Measurements from ENCODE around the gene PARP8.

Gene PARP8

GRCh38 chr5:50854082-50854481, 187.6 kb downstream of the PARP8 start:
- Histone ChIP-seq H3K9ac (ENCODE audit: low read length) (no peak overlapping the region), H3K18ac (ENCODE audit: low read depth in 1 of 2, low read length in 2 of 2) (no peak overlapping the region)
- 97% methylated on average over 5 of the region's 8 CpGs for WGBS

DNA sequence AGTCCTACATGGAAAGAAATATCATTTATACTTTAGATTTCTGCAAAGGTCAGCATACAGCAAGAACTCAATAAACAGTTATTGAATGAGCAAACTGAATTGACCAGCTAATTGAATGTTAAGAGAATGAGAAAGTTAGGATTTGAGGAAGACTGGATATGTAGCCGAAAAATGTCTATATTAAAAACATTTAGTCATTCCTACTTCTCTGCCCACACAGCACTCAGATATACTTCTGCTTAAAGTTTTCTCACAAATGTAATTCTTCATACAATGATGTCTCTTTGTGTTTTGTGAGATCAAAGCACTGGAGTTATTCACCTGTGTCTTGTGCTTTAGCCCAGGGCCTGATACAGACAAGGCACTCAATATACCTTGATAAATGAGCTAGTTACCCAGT, 188.6 kb downstream of the PARP8 start:
- H3K4me1 ChIP-seq (ENCODE audit: control insufficient read depth, insufficient read depth, low read depth, low read length) = no peaks in the 10 kb centered on the region
- H2BK15ac ChIP-seq (ENCODE audit: low read depth, poor library complexity, severe bottlenecking) = no peak overlapping the region
- no peak overlapping the region for H4K8ac ChIP-seq (ENCODE audit: low read length)
- no peak overlapping the region for H3K27ac ChIP-seq (ENCODE audit: low read length, poor library complexity, severe bottlenecking)
- H2BK120ac ChIP-seq (ENCODE audit: low read depth, low read length) = no peak overlapping the region
- no peak overlapping the region for H3K23ac ChIP-seq (ENCODE audit: low read length in 2 of 2)
- H3K4me2 ChIP-seq (ENCODE audit: low read length, poor library complexity, severe bottlenecking) = no peak overlapping the region
- no peak overlapping the region for H3K4ac ChIP-seq (ENCODE audit: low read depth in 1 of 2, low read length in 2 of 2)
- no peak overlapping the region for H2BK5ac ChIP-seq (ENCODE audit: low read depth, low read length, poor library complexity, severe bottlenecking)
- H3K36me3 ChIP-seq (ENCODE audit: control insufficient read depth in 1 of 2, insufficient read depth in 2 of 2, low read depth in 1 of 2, low read length in 2 of 2) = no peaks in the 10 kb centered on the region
- no peak overlapping the region for H2AK5ac ChIP-seq (ENCODE audit: low read length, severe bottlenecking)
- H3K18ac ChIP-seq (ENCODE audit: low read depth in 1 of 2, low read length in 2 of 2) = no peak overlapping the region
- no peaks in the 10 kb centered on the region for H3K79me1 ChIP-seq (replicated peaks; ENCODE audit: low read length, poor library complexity, severe bottlenecking)
- H4K91ac ChIP-seq (ENCODE audit: low read length) = no peak overlapping the region
- WGBS = no CpG with 5 or more reads among the region's 1 CpG
- no peak overlapping the region for H3K9ac ChIP-seq (ENCODE audit: low read length)
- no peaks in the 10 kb centered on the region for H3K9me3 ChIP-seq (ENCODE audit: control insufficient read depth, low read length)
- no peak overlapping the region for H2BK12ac ChIP-seq (ENCODE audit: low read length in 2 of 2)
- H3K14ac ChIP-seq (ENCODE audit: low read length in 2 of 2) = no peak overlapping the region
- H2AFZ ChIP-seq (ENCODE audit: low read depth, low read length) = no peak overlapping the region
- H3K27me3 ChIP-seq (ENCODE audit: control insufficient read depth in 1 of 2, insufficient read depth in 1 of 2, low read length in 2 of 2) = no peaks in the 10 kb centered on the region
- no peak overlapping the region for H3K4me3 ChIP-seq (ENCODE audit: insufficient read depth in 1 of 2, low read depth in 1 of 2, low read length in 2 of 2)
- no peak for DNase-seq

More at GRCh38 chr5:50854082-50854481, 187.6 kb downstream of the PARP8 start:
- Histone ChIP-seq H3K4me3 (ENCODE audit: insufficient read depth in 1 of 2, low read depth in 1 of 2, low read length in 2 of 2) (no peak overlapping the region), H3K4me1 (ENCODE audit: control insufficient read depth, insufficient read depth, low read depth, low read length) (no peaks in the 10 kb centered on the region), H3K14ac (ENCODE audit: low read length in 2 of 2) (no peak overlapping the region), H3K9me3 (ENCODE audit: control insufficient read depth, low read length) (no peaks in the 10 kb centered on the region), H2BK120ac (ENCODE audit: low read depth, low read length) (no peak overlapping the region), H3K4me2 (ENCODE audit: low read length, poor library complexity, severe bottlenecking) (no peak overlapping the region), H3K27me3 (ENCODE audit: control insufficient read depth in 1 of 2, insufficient read depth in 1 of 2, low read length in 2 of 2) (no peaks in the 10 kb centered on the region), H2AFZ (ENCODE audit: low read depth, low read length) (no peak overlapping the region), H2AK5ac (ENCODE audit: low read length, severe bottlenecking) (no peak overlapping the region), H3K27ac (ENCODE audit: low read length, poor library complexity, severe bottlenecking) (no peak overlapping the region), H2BK5ac (ENCODE audit: low read depth, low read length, poor library complexity, severe bottlenecking) (no peak overlapping the region), H3K23ac (ENCODE audit: low read length in 2 of 2) (no peak overlapping the region), H4K91ac (ENCODE audit: low read length) (no peak overlapping the region), H3K79me1 (replicated peaks; ENCODE audit: low read length, poor library complexity, severe bottlenecking) (no peaks in the 10 kb centered on the region), H3K4ac (ENCODE audit: low read depth in 1 of 2, low read length in 2 of 2) (no peak overlapping the region), H2BK15ac (ENCODE audit: low read depth, poor library complexity, severe bottlenecking) (no peak overlapping the region), H2BK12ac (ENCODE audit: low read length in 2 of 2) (no peak overlapping the region), H3K36me3 (ENCODE audit: control insufficient read depth in 1 of 2, insufficient read depth in 2 of 2, low read depth in 1 of 2, low read length in 2 of 2) (no peaks in the 10 kb centered on the region), H4K8ac (ENCODE audit: low read length) (no peak overlapping the region)
- no peak for DNase-seq

GRCh38 chr5:50856401-50857119, 190.1 kb downstream of the PARP8 start:
- Histone ChIP-seq H2BK120ac (ENCODE audit: low read depth, low read length) (no peak overlapping the region), H3K79me1 (replicated peaks; ENCODE audit: low read length, poor library complexity, severe bottlenecking) (no peaks in the 10 kb centered on the region), H3K9ac (ENCODE audit: low read length) (no peak overlapping the region), H3K9me3 (ENCODE audit: control insufficient read depth, low read length) (no peaks in the 10 kb centered on the region), H3K4me3 (ENCODE audit: insufficient read depth in 1 of 2, low read depth in 1 of 2, low read length in 2 of 2) (no peak overlapping the region), H3K27ac (ENCODE audit: low read length, poor library complexity, severe bottlenecking) (no peak overlapping the region), H2BK5ac (ENCODE audit: low read depth, low read length, poor library complexity, severe bottlenecking) (no peak overlapping the region), H4K8ac (ENCODE audit: low read length) (no peak overlapping the region), H3K23ac (ENCODE audit: low read length in 2 of 2) (no peak overlapping the region), H2AFZ (ENCODE audit: low read depth, low read length) (no peak overlapping the region), H2BK12ac (ENCODE audit: low read length in 2 of 2) (no peak overlapping the region), H3K14ac (ENCODE audit: low read length in 2 of 2) (no peak overlapping the region), H2BK15ac (ENCODE audit: low read depth, poor library complexity, severe bottlenecking) (no peak overlapping the region), H3K18ac (ENCODE audit: low read depth in 1 of 2, low read length in 2 of 2) (no peak overlapping the region), H3K4me1 (ENCODE audit: control insufficient read depth, insufficient read depth, low read depth, low read length) (no peaks in the 10 kb centered on the region), H3K4ac (ENCODE audit: low read depth in 1 of 2, low read length in 2 of 2) (no peak overlapping the region), H3K4me2 (ENCODE audit: low read length, poor library complexity, severe bottlenecking) (no peak overlapping the region), H4K91ac (ENCODE audit: low read length) (no peak overlapping the region), H2AK5ac (ENCODE audit: low read length, severe bottlenecking) (no peak overlapping the region), H3K36me3 (ENCODE audit: control insufficient read depth in 1 of 2, insufficient read depth in 2 of 2, low read depth in 1 of 2, low read length in 2 of 2) (no peaks in the 10 kb centered on the region), H3K27me3 (ENCODE audit: control insufficient read depth in 1 of 2, insufficient read depth in 1 of 2, low read length in 2 of 2) (no peaks in the 10 kb centered on the region)
- DNase-seq = no peak
- WGBS = 77% methylated on average over 2 of the region's 3 CpGs

DNA sequence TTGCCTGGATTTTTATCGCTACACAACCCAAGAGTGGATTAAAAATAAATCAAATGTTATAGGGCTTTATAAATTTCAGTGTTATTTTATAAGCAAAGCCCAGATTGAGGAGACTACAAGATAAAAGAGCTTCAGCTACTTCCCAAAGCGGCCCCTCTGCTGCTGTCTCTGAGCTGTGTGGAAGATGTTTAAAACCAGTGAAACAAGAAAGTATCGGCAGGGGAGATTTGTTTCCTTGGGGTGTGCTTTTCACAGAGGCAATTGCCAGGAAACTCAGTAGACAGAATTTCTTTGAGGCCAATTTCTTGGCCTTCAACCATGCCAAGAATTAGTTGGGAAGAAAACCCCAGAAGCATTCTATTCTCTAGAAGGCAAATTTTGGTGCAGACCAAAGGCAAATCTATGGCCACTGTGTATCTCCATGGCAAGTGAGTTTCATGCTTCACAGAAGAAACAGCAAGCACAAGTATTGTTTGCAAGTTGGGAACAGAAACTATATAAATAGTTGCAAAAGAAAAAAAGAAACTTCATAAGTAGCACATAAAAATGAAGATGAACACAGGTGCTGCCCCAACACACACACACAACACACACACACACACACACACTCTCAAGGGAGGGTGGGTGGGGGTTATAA, 197.2 kb downstream of the PARP8 start:
- no peak overlapping the region for H3K23ac ChIP-seq (ENCODE audit: low read length in 2 of 2)
- WGBS = 92% methylated on average over 2 of the region's 3 CpGs
- no peak overlapping the region for H2AK5ac ChIP-seq (ENCODE audit: low read length, severe bottlenecking)
- H4K8ac ChIP-seq (ENCODE audit: low read length) = no peak overlapping the region
- H4K91ac ChIP-seq (ENCODE audit: low read length) = no peak overlapping the region
- no peak overlapping the region for H2BK5ac ChIP-seq (ENCODE audit: low read depth, low read length, poor library complexity, severe bottlenecking)
- no peaks in the 10 kb centered on the region for H3K79me1 ChIP-seq (replicated peaks; ENCODE audit: low read length, poor library complexity, severe bottlenecking)
- no peak overlapping the region for H2BK15ac ChIP-seq (ENCODE audit: low read depth, poor library complexity, severe bottlenecking)
- no peak overlapping the region for H3K4ac ChIP-seq (ENCODE audit: low read depth in 1 of 2, low read length in 2 of 2)
- H3K4me1 ChIP-seq (ENCODE audit: control insufficient read depth, insufficient read depth, low read depth, low read length) = no peaks in the 10 kb centered on the region
- H3K36me3 ChIP-seq (ENCODE audit: control insufficient read depth in 1 of 2, insufficient read depth in 2 of 2, low read depth in 1 of 2, low read length in 2 of 2) = no peaks in the 10 kb centered on the region
- H3K27me3 ChIP-seq (ENCODE audit: control insufficient read depth in 1 of 2, insufficient read depth in 1 of 2, low read length in 2 of 2) = no peaks in the 10 kb centered on the region
- no peak overlapping the region for H3K18ac ChIP-seq (ENCODE audit: low read depth in 1 of 2, low read length in 2 of 2)
- H3K4me2 ChIP-seq (ENCODE audit: low read length, poor library complexity, severe bottlenecking) = no peak overlapping the region
- no peak overlapping the region for H3K27ac ChIP-seq (ENCODE audit: low read length, poor library complexity, severe bottlenecking)
- no peak overlapping the region for H3K14ac ChIP-seq (ENCODE audit: low read length in 2 of 2)
- no peak overlapping the region for H2AFZ ChIP-seq (ENCODE audit: low read depth, low read length)
- no peak overlapping the region for H2BK120ac ChIP-seq (ENCODE audit: low read depth, low read length)
- no peak for DNase-seq
- H2BK12ac ChIP-seq (ENCODE audit: low read length in 2 of 2) = no peak overlapping the region
- H3K4me3 ChIP-seq (ENCODE audit: insufficient read depth in 1 of 2, low read depth in 1 of 2, low read length in 2 of 2) = no peak overlapping the region
- no peaks in the 10 kb centered on the region for H3K9me3 ChIP-seq (ENCODE audit: control insufficient read depth, low read length)
- no peak overlapping the region for H3K9ac ChIP-seq (ENCODE audit: low read length)

Measured in mesenchymal stem cell (in vitro differentiated cells and primary cell).